SK-N-SH (cell line): ENCODE data around the gene ZBTB22. TPM values are rescaled to one million over a fixed set of nuclear protein-coding genes. Genes with fewer than 3 reads are reported as not detected.
"Not testable (repeated sequence)": the region's sequence is repeated elsewhere in the genome, so short reads cannot be mapped to it uniquely, and the experiment has no call there.

Experiments
- CTCF ChIA-PET: fragments of 300-600, 350-600 bp; formaldehyde crosslinking; extraction: SDS; loops from one replicate; lab custom pipeline; 2021; lab: Yijun Ruan, JAX
- POLR2A ChIA-PET: fragments of 350-600 bp; sonication (Branson Sonifier 250); formaldehyde crosslinking; extraction: SDS; loops from one replicate; lab custom pipeline; 2020; ENCODE audit warnings: antibody characterized with exemption, inconsistent platforms; lab: Yijun Ruan, JAX
- DNase-seq: peaks from one replicate; pipeline ENCODE4 v3.0.0; 2012
- H2AFZ ChIP-seq: fragments of 200-600 bp; sonication (generic); 2 replicates; pipeline ENCODE4 v1.8.1; 2016; ENCODE audit warnings: antibody characterized with exemption, mild to moderate bottlenecking, low read depth
- H3F3A ChIP-seq: fragments of 200-600 bp; sonication (generic); replicated peaks from 2 replicates; pipeline ENCODE3; 2016; ENCODE audit warnings: antibody characterized with exemption, mild to moderate bottlenecking; ENCODE audit not compliant: insufficient read depth
- H3K27ac ChIP-seq, 2 experiments: fragments of 200-500 bp in 1 of 2; fragments of 200-600 bp in 1 of 2; sonication (Bioruptor generic) in 1 of 2; sonication (generic), shearing (Covaris generic) in 1 of 2; 2 replicates each; pipeline versions ENCODE4 v1.5.1 to v1.6.1; 2014 to 2016; ENCODE audit warnings: low read depth in 2 of 2, inconsistent platforms in 1 of 2, low read length in 1 of 2, mild to moderate bottlenecking in 1 of 2, mixed read lengths in 1 of 2
- H3K27me3 ChIP-seq: fragments of 200-600 bp; sonication (generic), shearing (Covaris generic); 2 replicates; pipeline ENCODE4 v1.6.1; 2016; ENCODE audit warnings: mixed run types; ENCODE audit not compliant: insufficient read depth
- H3K36me3 ChIP-seq, 2 experiments: fragments of 200-500 bp in 1 of 2; fragments of 200-600 bp in 1 of 2; sonication (Bioruptor generic) in 1 of 2; sonication (generic) in 1 of 2; replicated peaks in 1 of 2; 2 replicates each; pipeline versions ENCODE3 to v1.5.1; 2014 to 2016; ENCODE audit warnings: low read length in 1 of 2, mild to moderate bottlenecking in 1 of 2; ENCODE audit not compliant: insufficient read depth in 2 of 2, control insufficient read depth in 1 of 2
- H3K4me1 ChIP-seq, 2 experiments: fragments of 200-500 bp in 1 of 2; fragments of 200-600 bp in 1 of 2; sonication (Bioruptor generic) in 1 of 2; sonication (generic), shearing (Covaris generic) in 1 of 2; 2 replicates each; pipeline versions ENCODE4 v1.5.1 to v1.6.1; 2014 to 2016; ENCODE audit warnings: low read depth in 1 of 2, low read length in 1 of 2, mixed run types in 1 of 2; ENCODE audit not compliant: insufficient read depth in 2 of 2, control insufficient read depth in 1 of 2
- H3K4me2 ChIP-seq: fragments of 200-600 bp; sonication (generic), shearing (Covaris generic); 2 replicates; pipeline ENCODE4 v1.6.1; 2017; ENCODE audit warnings: mixed run types
- H3K4me3 ChIP-seq, 2 experiments: fragments of 200-500 bp in 1 of 2; fragments of 200-600 bp in 1 of 2; sonication (Bioruptor generic) in 1 of 2; sonication (generic), shearing (Covaris generic) in 1 of 2; 2 replicates each; pipeline versions ENCODE4 v1.5.1 to v1.8.1; 2014 to 2016; ENCODE audit warnings: low read depth in 2 of 2, inconsistent platforms in 1 of 2, low read length in 1 of 2, mild to moderate bottlenecking in 1 of 2, mixed read lengths in 1 of 2, moderate library complexity in 1 of 2
- H3K79me2 ChIP-seq: fragments of 200-600 bp; sonication (generic); 2 replicates; pipeline ENCODE4 v1.8.1; 2017; ENCODE audit warnings: mild to moderate bottlenecking; ENCODE audit not compliant: insufficient read depth
- H3K9ac ChIP-seq: fragments of 200-600 bp; sonication (generic); 2 replicates; pipeline ENCODE4 v1.6.1; 2017; ENCODE audit warnings: mixed run types
- H3K9me2 ChIP-seq: fragments of 200-600 bp; sonication (generic); 2 replicates; pipeline ENCODE4 v1.6.1; 2017; ENCODE audit warnings: mixed run types
- H3K9me3 ChIP-seq: fragments of 200-600 bp; sonication (generic); 2 replicates; pipeline ENCODE4 v1.6.1; 2017; ENCODE audit warnings: mixed run types, mild to moderate bottlenecking, moderate library complexity
- H4K20me1 ChIP-seq: fragments of 200-600 bp; sonication (generic); 2 replicates; pipeline ENCODE4 v1.6.1; 2017; ENCODE audit warnings: mild to moderate bottlenecking, mixed run types; ENCODE audit not compliant: insufficient read depth
- EZH2phosphoT487 ChIP-seq: fragments of 200-600 bp; sonication (generic); IDR thresholded peaks from 2 replicates; pipeline ENCODE4 v1.6.1; 2017; ENCODE audit warnings: low read depth, mixed run types, mild to moderate bottlenecking, antibody characterized with exemption, moderate library complexity, borderline replicate concordance
- GABPA ChIP-seq: IDR thresholded peaks from 2 replicates; pipeline ENCODE4 v1.4.0; 2012; ENCODE audit warnings: low read depth, mild to moderate bottlenecking
- MEF2A ChIP-seq: IDR thresholded peaks from 2 replicates; pipeline ENCODE4 v1.4.0; 2012; ENCODE audit warnings: low read depth, borderline replicate concordance
- MXI1 ChIP-seq: IDR thresholded peaks from 2 replicates; pipeline ENCODE4 v1.6.1; 2012; ENCODE audit warnings: mild to moderate bottlenecking, low read depth, low read length, improper control_type of control experiment
- NRF1 ChIP-seq: IDR thresholded peaks from 2 replicates; pipeline ENCODE4 v1.6.1; 2012; ENCODE audit warnings: low read depth, mild to moderate bottlenecking, low read length
- RAD21 ChIP-seq: IDR thresholded peaks from 2 replicates; pipeline ENCODE4 v1.6.1; 2012; ENCODE audit warnings: mild to moderate bottlenecking, low read length
- RCOR1 ChIP-seq: fragments of 150-350 bp; IDR thresholded peaks from 2 replicates; pipeline ENCODE4 v1.6.1; 2017; ENCODE audit warnings: antibody characterized with exemption, low read length
- SIN3A ChIP-seq: IDR thresholded peaks from 2 replicates; pipeline ENCODE4 v1.6.1; 2012; ENCODE audit warnings: low read depth, mild to moderate bottlenecking, low read length, moderate library complexity, borderline replicate concordance
- SMC3 ChIP-seq: IDR thresholded peaks from 2 replicates; pipeline ENCODE4 v1.6.1; 2012; ENCODE audit warnings: low read depth, low read length, improper control_type of control experiment
- USF2 ChIP-seq: fragments of 150-350 bp; IDR thresholded peaks from 2 replicates; pipeline ENCODE4 v1.6.1; 2017; ENCODE audit warnings: antibody characterized with exemption, low read length, low read depth, borderline replicate concordance
- YY1 ChIP-seq: IDR thresholded peaks from 2 replicates; pipeline ENCODE4 v1.4.0; 2012; ENCODE audit warnings: low read depth, mild to moderate bottlenecking
- WGBS: methylation state at CpG from one replicate; pipeline ENCODE4 v1.1.6; 2017; ENCODE audit warnings: low lambda C conversion rate; 5-methylcytosine and 5-hydroxymethylcytosine counted together
- polyA plus RNA-seq, 3 experiments: library from polyadenylated mRNA; depleted of rRNA; stranded (reverse); fragments of >200 nt; gene quantifications; 2 replicates each; pipeline ENCODE4 v1.2.3, GENCODE V29; 2012
- TF ChIP-seq, protein P1 (sequence below): IDR thresholded peaks from 2 replicates; pipeline ENCODE4; 2012

ZBTB22 gene
- polyA plus RNA-seq, 1 of the 3 experiments (the other 2 are of a cell fraction): 19.5 TPM

GRCh38 chr6:33347816-33348215 is 30.3 kb upstream of the ZBTB22 start:
- no peak overlapping the region for H3K4me3 ChIP-seq
- H3K79me2 ChIP-seq: no peaks in the 10 kb centered on the region
- no peaks in the 10 kb centered on the region for H3K9me2 ChIP-seq
- 69% methylated on average over 5 of the region's 5 CpGs for WGBS
- no peak overlapping the region for H3K9ac ChIP-seq
- H3K9me3 ChIP-seq: no peaks in the 10 kb centered on the region
- no peak for DNase-seq
- ChIA-PET CTCF (no interaction called here), POLR2A (no interaction called here)
- H2AFZ ChIP-seq: no peak overlapping the region
- H3K27ac ChIP-seq: no peak overlapping the region
- no peak for TF ChIP-seq USF2
- no peak for TF ChIP-seq YY1
- TF ChIP-seq, protein P1, sequence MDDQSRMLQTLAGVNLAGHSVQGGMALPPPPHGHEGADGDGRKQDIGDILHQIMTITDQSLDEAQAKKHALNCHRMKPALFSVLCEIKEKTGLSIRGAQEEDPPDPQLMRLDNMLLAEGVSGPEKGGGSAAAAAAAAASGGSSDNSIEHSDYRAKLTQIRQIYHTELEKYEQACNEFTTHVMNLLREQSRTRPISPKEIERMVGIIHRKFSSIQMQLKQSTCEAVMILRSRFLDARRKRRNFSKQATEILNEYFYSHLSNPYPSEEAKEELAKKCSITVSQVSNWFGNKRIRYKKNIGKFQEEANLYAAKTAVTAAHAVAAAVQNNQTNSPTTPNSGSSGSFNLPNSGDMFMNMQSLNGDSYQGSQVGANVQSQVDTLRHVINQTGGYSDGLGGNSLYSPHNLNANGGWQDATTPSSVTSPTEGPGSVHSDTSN: no peak
- TF ChIP-seq NRF1: no peak
- no peak for TF ChIP-seq MXI1
- no peaks in the 10 kb centered on the region for H3K36me3 ChIP-seq
- H3K4me1 ChIP-seq: peaks cover 0 to 4% of the 10 kb centered on the region in 2 experiments; a peak in 1 of 4 replicates
- H3K27me3 ChIP-seq: 0 out of 2 replicates have a peak, but pooled peaks cover 3% of the 10 kb centered on the region
- H3F3A ChIP-seq: no peaks in the 10 kb centered on the region
- no peaks in the 10 kb centered on the region for H4K20me1 ChIP-seq
- no peak overlapping the region for H3K4me2 ChIP-seq

DNA sequence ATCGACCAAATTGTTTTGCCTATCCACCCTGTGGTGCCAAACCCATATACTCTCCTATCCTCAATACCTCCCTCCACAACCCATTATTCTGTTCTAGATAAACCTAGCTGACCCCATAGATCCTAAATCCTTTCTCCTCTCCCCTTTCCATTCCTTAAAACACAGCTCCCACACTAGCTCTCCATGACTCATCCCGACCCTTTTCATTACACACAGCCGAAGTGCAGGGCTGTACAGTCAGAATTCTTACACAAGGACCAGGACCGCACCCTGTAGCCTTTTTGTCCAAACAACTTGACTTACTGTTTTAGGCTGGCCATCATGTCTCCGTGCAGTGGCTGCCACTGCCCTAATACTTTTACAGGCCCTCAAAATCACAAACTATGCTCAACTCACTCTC is 29.4 kb upstream of the ZBTB22 start:
- H3K4me2 ChIP-seq, H2AFZ ChIP-seq, H3K27ac ChIP-seq, H3K9me3 ChIP-seq, H3K27me3 ChIP-seq, POLR2A ChIA-PET, H3K9me2 ChIP-seq, H3K79me2 ChIP-seq, H4K20me1 ChIP-seq, H3K36me3 ChIP-seq, H3K4me3 ChIP-seq, H3F3A ChIP-seq, CTCF ChIA-PET, H3K9ac ChIP-seq, DNase-seq, H3K4me1 ChIP-seq: not testable (repeated sequence)
- WGBS: 80% methylated on average over 5 of the region's 5 CpGs

DNA sequence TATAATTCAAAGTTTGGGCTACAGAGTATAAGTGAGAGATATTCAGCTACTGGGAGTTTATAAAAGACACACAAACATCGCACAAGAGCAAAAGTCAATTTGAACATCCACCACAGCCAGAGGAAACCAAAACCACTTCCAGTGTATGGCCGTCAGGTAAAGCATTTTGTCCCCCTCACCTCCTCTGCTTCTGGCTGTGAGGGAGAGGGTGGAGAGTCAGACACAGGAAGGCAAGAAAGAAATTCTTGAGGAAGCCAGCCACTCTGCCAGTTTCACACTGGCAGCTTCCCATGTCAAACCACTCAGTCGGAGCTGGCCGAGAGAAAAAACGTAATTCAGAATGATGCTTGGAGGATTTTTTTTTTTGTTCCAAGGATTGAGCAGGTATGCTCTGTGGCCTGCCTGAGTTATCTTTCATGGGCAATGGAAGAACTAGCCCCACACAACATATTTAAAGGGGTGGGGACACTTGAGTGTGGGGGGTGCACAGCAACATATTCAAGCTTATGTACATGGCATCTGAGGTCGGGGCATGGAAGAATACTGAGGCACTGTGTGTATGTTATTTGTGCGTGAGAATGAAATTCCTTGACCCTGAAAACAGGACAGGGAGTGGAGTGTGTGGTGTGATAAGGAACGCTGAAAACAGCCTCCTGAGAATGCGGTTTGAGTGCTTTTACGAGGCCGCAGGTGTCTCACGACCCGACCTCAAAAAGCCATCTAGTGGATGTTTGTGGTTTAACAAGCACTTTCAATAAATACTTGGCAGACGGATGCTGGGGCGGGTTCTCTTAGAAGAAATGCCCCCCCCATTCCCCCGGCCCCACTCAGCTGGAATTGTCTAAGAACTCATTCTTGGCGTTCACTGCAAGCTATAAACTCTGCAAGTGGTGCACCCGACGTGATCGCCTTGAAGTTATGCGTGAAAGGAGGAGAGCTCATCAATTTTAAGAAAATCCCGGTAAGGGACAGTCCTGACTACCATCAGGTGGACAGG is 27.5 kb upstream of the ZBTB22 start:
- no peaks in the 10 kb centered on the region for H3F3A ChIP-seq
- ChIA-PET POLR2A (interaction anchor here (1.0 kb wide), 1 partner anchor 46 kb away, joined by 4 read pairs; the partner anchor contains the start of gene RGL2), CTCF (interaction anchor here (0.6 to 2.3 kb wide), 22 partner anchors 10 to 96 kb away, joined by 3 to 30 read pairs (median 6); partner anchors contain the start of genes B3GALT4, RGL2 and ZBTB22)
- no peaks in the 10 kb centered on the region for H3K79me2 ChIP-seq
- H3K9ac ChIP-seq: no peak overlapping the region
- no peak overlapping the region for H2AFZ ChIP-seq
- H3K4me2 ChIP-seq: peak overlapping the region; percentile 38; the same call in 1 of the 2 replicates
- peak; percentile 68 for DNase-seq
- no peak overlapping the region for H3K27ac ChIP-seq
- H4K20me1 ChIP-seq: no peaks in the 10 kb centered on the region
- 29% methylated on average over 22 of the region's 22 CpGs for WGBS
- H3K4me1 ChIP-seq: peaks cover 0 to 4% of the 10 kb centered on the region in 2 experiments; a peak in 1 of 4 replicates
- H3K27me3 ChIP-seq: 0 out of 2 replicates have a peak, but pooled peaks cover 3% of the 10 kb centered on the region
- no peaks in the 10 kb centered on the region for H3K9me2 ChIP-seq
- no peaks in the 10 kb centered on the region for H3K36me3 ChIP-seq
- no peak overlapping the region; a peak in 1 of 4 replicates for H3K4me3 ChIP-seq
- H3K9me3 ChIP-seq: no peaks in the 10 kb centered on the region
- TF ChIP-seq MEF2A (no peak), EZH2phosphoT487 (no peak), GABPA (no peak), RCOR1 (no peak), SIN3A (no peak), RAD21 (peak; percentile 60), MXI1 (peak; percentile 40; the same call in 1 of the 2 replicates), SMC3 (peak; percentile 51)
- TF ChIP-seq, protein P1: no peak
